Mucosa of rectum (tissue), 2 donors: ENCODE results near the gene LILRA1.

Source experiments
- H3K27ac ChIP-seq, 2 donors: one replicate each; pipeline ENCODE4 v1.7.0; 2013; ENCODE audit warnings: inconsistent platforms in 2 of 2, low read depth in 2 of 2, low read length in 2 of 2
- H3K27me3 ChIP-seq, 2 donors: one replicate each; pipeline ENCODE4 v1.7.0; 2013; ENCODE audit warnings: low read length in 2 of 2; ENCODE audit not compliant: control insufficient read depth in 2 of 2, insufficient read depth in 2 of 2
- H3K36me3 ChIP-seq, 2 donors: one replicate each; pipeline ENCODE4 v1.7.0; 2013; ENCODE audit warnings: low read length in 2 of 2; ENCODE audit not compliant: control insufficient read depth in 2 of 2, insufficient read depth in 2 of 2
- H3K4me1 ChIP-seq, 2 donors: one replicate each; pipeline ENCODE4 v1.7.0; 2013; ENCODE audit warnings: low read length in 2 of 2, mild to moderate bottlenecking in 1 of 2; ENCODE audit not compliant: control insufficient read depth in 2 of 2, insufficient read depth in 2 of 2
- H3K4me3 ChIP-seq, 2 donors: one replicate each; pipeline ENCODE4 v1.7.0; 2013; ENCODE audit warnings: low read length in 2 of 2
- H3K9ac ChIP-seq, 2 donors: one replicate each; pipeline ENCODE4 v1.7.0; 2013; ENCODE audit warnings: low read length in 2 of 2, low read depth in 1 of 2, mild to moderate bottlenecking in 1 of 2
- H3K9me3 ChIP-seq, 2 donors: one replicate each; pipeline ENCODE4 v1.7.0; 2013; ENCODE audit warnings: low read length in 2 of 2; ENCODE audit not compliant: control insufficient read depth in 2 of 2
- donor health status: healthy.
- donor health status: Normal muscosa, but diverticular disease.

Gene LILRA1

GRCh38 chr19:54606891-54607784 lies 13.7 kb downstream of the LILRA1 start:
- Histone ChIP-seq H3K9me3 (peaks cover 0 to 2% of the 10 kb centered on the region in 2 donors), H3K4me3 (no peak overlapping the region), H3K36me3 (no peaks in the 10 kb centered on the region), H3K9ac (no peak overlapping the region), H3K4me1 (no peaks in the 10 kb centered on the region), H3K27me3 (no peaks in the 10 kb centered on the region), H3K27ac (no peak overlapping the region)

- Histone ChIP-seq H3K27ac (no peak overlapping the region), H3K27me3 (no peaks in the 10 kb centered on the region), H3K9ac (no peak overlapping the region), H3K36me3 (no peaks in the 10 kb centered on the region), H3K4me1 (no peaks in the 10 kb centered on the region), H3K9me3 (peaks cover 0 to 2% of the 10 kb centered on the region in 2 donors), H3K4me3 (no peak overlapping the region)
These were observed 14.3 kb downstream of the LILRA1 start for GRCh38 chr19:54607785-54608150.

GRCh38 chr19:54608205-54608604 lies 14.8 kb downstream of the LILRA1 start:
- Histone ChIP-seq H3K27ac (no peak overlapping the region), H3K36me3 (no peaks in the 10 kb centered on the region), H3K9me3 (peaks cover 0 to 2% of the 10 kb centered on the region in 2 donors), H3K4me1 (no peaks in the 10 kb centered on the region), H3K4me3 (no peak overlapping the region), H3K27me3 (no peaks in the 10 kb centered on the region), H3K9ac (no peak overlapping the region)

GRCh38 chr19:54608792-54609191 lies 15.4 kb downstream of the LILRA1 start:
- Histone ChIP-seq H3K9ac (no peak overlapping the region), H3K27me3 (no peaks in the 10 kb centered on the region), H3K4me1 (no peaks in the 10 kb centered on the region), H3K36me3 (no peaks in the 10 kb centered on the region), H3K27ac (no peak overlapping the region), H3K4me3 (no peak overlapping the region), H3K9me3 (peaks cover 0 to 2% of the 10 kb centered on the region in 2 donors)

DNA sequence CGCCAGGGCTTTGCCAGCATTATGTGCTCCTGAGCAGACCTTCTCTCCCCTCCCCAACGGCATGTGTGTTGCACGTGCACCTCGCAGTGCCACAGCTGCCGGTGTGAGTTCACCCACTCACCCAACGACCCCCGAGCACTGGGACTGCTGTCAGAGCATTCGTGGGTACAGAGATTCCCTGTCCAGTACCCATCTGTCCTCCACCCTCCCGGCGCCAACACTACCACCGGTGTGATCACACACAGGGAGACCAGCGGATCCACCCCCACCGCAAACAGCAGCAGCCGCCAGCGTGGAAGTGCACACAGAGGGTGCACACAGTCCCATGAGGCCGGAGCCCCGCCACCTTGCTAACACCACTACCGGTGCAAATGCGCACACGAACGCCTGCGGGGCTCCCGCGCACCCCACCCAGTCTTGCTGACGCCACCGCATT lies 15.9 kb downstream of the LILRA1 start:
- Histone ChIP-seq H3K9ac (no peak overlapping the region), H3K4me3 (no peak overlapping the region), H3K36me3 (no peaks in the 10 kb centered on the region), H3K27me3 (no peaks in the 10 kb centered on the region), H3K4me1 (no peaks in the 10 kb centered on the region), H3K27ac (no peak overlapping the region), H3K9me3 (peaks cover 0 to 2% of the 10 kb centered on the region in 2 donors)

GRCh38 chr19:54612428-54612827 lies 19.0 kb downstream of the LILRA1 start:
- Histone ChIP-seq H3K4me3 (no peak overlapping the region), H3K9me3 (peaks cover 0 to 2% of the 10 kb centered on the region in 2 donors), H3K4me1 (no peaks in the 10 kb centered on the region), H3K27me3 (no peaks in the 10 kb centered on the region), H3K9ac (no peak overlapping the region), H3K36me3 (no peaks in the 10 kb centered on the region), H3K27ac (no peak overlapping the region)

DNA sequence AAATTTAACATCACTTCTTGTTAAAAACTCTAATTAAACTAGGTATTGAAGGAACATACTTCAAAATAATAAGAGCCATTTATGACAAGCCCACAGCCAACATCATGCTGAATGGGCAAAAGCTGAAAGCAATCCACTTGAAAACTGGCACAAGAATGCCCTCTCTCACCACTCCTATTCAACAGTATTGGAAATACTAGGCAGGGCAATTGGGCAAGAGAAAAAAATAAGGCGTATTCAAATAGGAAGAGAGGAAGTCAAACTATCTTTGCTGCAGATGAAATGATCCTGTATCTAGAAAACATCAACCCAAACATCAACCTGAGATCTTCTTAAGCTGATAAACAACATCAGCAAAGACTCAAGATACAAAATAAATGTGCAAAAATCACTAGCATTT lies 21.3 kb downstream of the LILRA1 start:
- Histone ChIP-seq H3K9ac (no peak overlapping the region), H3K27ac (no peak overlapping the region), H3K9me3 (peaks cover 0 to 1% of the 10 kb centered on the region in 2 donors), H3K4me1 (no peaks in the 10 kb centered on the region), H3K36me3 (no peaks in the 10 kb centered on the region), H3K4me3 (no peak overlapping the region), H3K27me3 (no peaks in the 10 kb centered on the region)

DNA sequence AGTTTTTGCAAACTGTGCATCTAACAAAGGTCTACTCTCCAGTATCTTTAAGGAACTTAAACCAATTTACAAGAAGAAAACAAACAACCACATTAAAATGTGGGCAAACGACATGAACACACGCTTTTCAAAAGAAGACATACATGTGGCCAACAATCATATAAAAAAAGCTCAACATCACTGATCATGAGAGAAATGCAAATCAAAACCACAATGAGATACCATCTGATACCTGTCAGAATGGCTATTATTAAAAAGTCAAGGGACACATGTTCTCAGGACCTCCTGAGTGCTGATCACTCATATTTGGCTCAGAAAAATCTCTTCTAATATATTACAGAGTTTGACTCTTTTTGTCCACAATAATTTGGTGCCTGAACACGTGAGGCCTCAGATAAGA lies 22.6 kb downstream of the LILRA1 start:
- Histone ChIP-seq H3K4me3 (no peak overlapping the region), H3K4me1 (no peaks in the 10 kb centered on the region), H3K9ac (no peak overlapping the region), H3K36me3 (no peaks in the 10 kb centered on the region), H3K27ac (peak overlapping the region; percentile 43 to 63), H3K27me3 (no peaks in the 10 kb centered on the region), H3K9me3 (no peaks in the 10 kb centered on the region)

DNA sequence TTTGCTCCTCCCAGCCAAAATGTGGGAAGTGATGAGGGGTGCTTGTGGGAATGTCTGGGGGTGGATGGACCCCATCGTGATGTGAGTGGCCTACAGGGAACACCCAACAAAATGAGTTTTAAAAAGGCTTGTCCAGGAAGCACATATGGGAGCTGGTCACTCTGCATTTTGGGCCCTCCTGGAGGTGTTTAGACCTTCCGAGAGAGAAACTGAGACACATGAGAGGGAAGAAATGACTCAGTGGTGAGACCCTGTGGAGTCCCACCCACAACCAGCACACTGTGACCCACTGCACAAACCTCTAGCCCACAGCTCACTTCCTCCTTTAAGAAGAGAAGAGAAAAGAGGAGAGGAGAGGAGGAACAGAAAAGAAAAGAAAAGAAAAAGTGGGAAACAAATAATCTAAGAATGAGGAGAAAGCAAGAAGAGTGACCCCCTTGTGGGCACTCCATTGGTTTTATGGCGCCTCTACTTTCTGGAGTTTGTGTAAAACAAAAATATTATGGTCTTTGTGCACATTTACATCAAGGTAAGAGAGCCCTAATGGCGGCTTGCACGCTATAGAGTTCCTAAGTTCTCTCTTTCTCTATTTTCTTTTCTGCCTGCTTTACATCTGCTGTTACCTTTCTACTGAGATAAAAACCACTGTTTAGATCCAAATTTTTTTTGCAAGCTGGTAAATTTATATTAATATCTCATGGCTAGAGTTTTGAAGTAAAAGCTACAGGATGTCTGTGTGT lies 23.6 kb downstream of the LILRA1 start:
- H3K9ac ChIP-seq = no peak overlapping the region
- no peaks in the 10 kb centered on the region for H3K4me1 ChIP-seq
- H3K27ac ChIP-seq = peak overlapping the region; percentile 43 to 63
- H3K27me3 ChIP-seq = no peaks in the 10 kb centered on the region
- H3K4me3 ChIP-seq = peak overlapping the region in 1 of 2 donors; percentile 56
- H3K9me3 ChIP-seq = no peaks in the 10 kb centered on the region
- no peaks in the 10 kb centered on the region for H3K36me3 ChIP-seq

GRCh38 chr19:54620464-54620863 lies 27.0 kb downstream of the LILRA1 start:
- H3K9me3 ChIP-seq = no peaks in the 10 kb centered on the region
- no peak overlapping the region for H3K9ac ChIP-seq
- H3K4me1 ChIP-seq = no peaks in the 10 kb centered on the region
- H3K27ac ChIP-seq = no peak overlapping the region
- no peak overlapping the region for H3K4me3 ChIP-seq
- H3K36me3 ChIP-seq = no peaks in the 10 kb centered on the region
- H3K27me3 ChIP-seq = no peaks in the 10 kb centered on the region
